ENCODE results near the gene ABCB9. TPM values are rescaled to one million over a fixed set of nuclear protein-coding genes. Genes with fewer than 3 reads are reported as not detected.

The ABCB9 gene
- total and polyA plus RNA-seq, 2 experiments from 2014 or later = 1.2 to 7.0 TPM

DNA sequence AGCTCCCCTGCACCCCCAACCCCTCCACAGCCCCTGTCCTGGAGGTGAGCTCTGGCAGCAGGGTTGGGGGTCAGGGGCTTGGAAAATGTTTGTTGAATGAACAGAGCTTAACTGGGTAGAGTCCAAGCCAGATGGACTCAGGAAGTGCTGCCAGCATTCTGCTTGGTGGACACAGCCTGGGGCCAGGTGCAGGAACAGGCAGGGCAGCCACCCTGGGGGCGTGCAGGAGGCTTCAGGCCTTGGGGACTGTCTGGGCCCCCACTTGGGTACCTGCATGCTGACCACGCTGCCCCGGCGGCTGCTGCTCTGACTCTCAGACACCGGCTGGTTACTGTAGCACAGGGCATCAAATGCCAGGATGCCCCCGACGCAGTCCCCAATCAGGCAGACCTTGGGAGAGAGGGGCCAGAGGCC lies 29.9 kb upstream of the ABCB9 start:
- no peak overlapping the region for H3K27ac Mint-ChIP-seq
- no peak overlapping the region for H3K4me3 Mint-ChIP-seq

More for the DNA sequence above, 29.9 kb upstream of the ABCB9 start:
- H4K20me1 ChIP-seq (replicated peaks; ENCODE audit: insufficient read depth) = no peaks in the 10 kb centered on the region
- H3K4me3 ChIP-seq = no peak overlapping the region
- H3F3A ChIP-seq (replicated peaks; ENCODE audit: low read depth) = no peaks in the 10 kb centered on the region
- no peaks in the 10 kb centered on the region for H3K27me3 ChIP-seq (ENCODE audit: insufficient read depth)
- no peak for TF ChIP-seq ZNF331 (CRISPR knock-in tag; IDR thresholded peaks at IDR 0.05; ENCODE audit: low read depth)
- TF ChIP-seq ZNF114 (CRISPR knock-in tag; IDR thresholded peaks at IDR 0.05) = no peak
- TF ChIP-seq, protein P1, sequence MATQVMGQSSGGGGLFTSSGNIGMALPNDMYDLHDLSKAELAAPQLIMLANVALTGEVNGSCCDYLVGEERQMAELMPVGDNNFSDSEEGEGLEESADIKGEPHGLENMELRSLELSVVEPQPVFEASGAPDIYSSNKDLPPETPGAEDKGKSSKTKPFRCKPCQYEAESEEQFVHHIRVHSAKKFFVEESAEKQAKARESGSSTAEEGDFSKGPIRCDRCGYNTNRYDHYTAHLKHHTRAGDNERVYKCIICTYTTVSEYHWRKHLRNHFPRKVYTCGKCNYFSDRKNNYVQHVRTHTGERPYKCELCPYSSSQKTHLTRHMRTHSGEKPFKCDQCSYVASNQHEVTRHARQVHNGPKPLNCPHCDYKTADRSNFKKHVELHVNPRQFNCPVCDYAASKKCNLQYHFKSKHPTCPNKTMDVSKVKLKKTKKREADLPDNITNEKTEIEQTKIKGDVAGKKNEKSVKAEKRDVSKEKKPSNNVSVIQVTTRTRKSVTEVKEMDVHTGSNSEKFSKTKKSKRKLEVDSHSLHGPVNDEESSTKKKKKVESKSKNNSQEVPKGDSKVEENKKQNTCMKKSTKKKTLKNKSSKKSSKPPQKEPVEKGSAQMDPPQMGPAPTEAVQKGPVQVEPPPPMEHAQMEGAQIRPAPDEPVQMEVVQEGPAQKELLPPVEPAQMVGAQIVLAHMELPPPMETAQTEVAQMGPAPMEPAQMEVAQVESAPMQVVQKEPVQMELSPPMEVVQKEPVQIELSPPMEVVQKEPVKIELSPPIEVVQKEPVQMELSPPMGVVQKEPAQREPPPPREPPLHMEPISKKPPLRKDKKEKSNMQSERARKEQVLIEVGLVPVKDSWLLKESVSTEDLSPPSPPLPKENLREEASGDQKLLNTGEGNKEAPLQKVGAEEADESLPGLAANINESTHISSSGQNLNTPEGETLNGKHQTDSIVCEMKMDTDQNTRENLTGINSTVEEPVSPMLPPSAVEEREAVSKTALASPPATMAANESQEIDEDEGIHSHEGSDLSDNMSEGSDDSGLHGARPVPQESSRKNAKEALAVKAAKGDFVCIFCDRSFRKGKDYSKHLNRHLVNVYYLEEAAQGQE (IDR thresholded peaks at IDR 0.05; ENCODE audit: unreplicated experiment) = no peak
- no peak for TF ChIP-seq POLR2AphosphoS5 (IDR thresholded peaks at IDR 0.05; ENCODE audit: low read depth)
- no peak for TF ChIP-seq EZH2 (IDR thresholded peaks at IDR 0.05; ENCODE audit: low read depth, unreplicated experiment)
- TF ChIP-seq EZH2phosphoT487 (IDR thresholded peaks at IDR 0.05; ENCODE audit: unreplicated experiment) = no peak
- TF ChIP-seq STAT1 (IDR thresholded peaks at IDR 0.05; ENCODE audit: unreplicated experiment) = no peak
- no peak for TF ChIP-seq CTCF (conservative IDR thresholded peaks at IDR 0.05; ENCODE audit: low read depth in 2 of 2)
- no peak for TF ChIP-seq NANOG (IDR thresholded peaks at IDR 0.05; ENCODE audit: borderline replicate concordance)
- TF ChIP-seq CREB1 (CRISPR knock-in tag; IDR thresholded peaks at IDR 0.05; ENCODE audit: low read depth) = no peak
- TF ChIP-seq, protein P2, sequence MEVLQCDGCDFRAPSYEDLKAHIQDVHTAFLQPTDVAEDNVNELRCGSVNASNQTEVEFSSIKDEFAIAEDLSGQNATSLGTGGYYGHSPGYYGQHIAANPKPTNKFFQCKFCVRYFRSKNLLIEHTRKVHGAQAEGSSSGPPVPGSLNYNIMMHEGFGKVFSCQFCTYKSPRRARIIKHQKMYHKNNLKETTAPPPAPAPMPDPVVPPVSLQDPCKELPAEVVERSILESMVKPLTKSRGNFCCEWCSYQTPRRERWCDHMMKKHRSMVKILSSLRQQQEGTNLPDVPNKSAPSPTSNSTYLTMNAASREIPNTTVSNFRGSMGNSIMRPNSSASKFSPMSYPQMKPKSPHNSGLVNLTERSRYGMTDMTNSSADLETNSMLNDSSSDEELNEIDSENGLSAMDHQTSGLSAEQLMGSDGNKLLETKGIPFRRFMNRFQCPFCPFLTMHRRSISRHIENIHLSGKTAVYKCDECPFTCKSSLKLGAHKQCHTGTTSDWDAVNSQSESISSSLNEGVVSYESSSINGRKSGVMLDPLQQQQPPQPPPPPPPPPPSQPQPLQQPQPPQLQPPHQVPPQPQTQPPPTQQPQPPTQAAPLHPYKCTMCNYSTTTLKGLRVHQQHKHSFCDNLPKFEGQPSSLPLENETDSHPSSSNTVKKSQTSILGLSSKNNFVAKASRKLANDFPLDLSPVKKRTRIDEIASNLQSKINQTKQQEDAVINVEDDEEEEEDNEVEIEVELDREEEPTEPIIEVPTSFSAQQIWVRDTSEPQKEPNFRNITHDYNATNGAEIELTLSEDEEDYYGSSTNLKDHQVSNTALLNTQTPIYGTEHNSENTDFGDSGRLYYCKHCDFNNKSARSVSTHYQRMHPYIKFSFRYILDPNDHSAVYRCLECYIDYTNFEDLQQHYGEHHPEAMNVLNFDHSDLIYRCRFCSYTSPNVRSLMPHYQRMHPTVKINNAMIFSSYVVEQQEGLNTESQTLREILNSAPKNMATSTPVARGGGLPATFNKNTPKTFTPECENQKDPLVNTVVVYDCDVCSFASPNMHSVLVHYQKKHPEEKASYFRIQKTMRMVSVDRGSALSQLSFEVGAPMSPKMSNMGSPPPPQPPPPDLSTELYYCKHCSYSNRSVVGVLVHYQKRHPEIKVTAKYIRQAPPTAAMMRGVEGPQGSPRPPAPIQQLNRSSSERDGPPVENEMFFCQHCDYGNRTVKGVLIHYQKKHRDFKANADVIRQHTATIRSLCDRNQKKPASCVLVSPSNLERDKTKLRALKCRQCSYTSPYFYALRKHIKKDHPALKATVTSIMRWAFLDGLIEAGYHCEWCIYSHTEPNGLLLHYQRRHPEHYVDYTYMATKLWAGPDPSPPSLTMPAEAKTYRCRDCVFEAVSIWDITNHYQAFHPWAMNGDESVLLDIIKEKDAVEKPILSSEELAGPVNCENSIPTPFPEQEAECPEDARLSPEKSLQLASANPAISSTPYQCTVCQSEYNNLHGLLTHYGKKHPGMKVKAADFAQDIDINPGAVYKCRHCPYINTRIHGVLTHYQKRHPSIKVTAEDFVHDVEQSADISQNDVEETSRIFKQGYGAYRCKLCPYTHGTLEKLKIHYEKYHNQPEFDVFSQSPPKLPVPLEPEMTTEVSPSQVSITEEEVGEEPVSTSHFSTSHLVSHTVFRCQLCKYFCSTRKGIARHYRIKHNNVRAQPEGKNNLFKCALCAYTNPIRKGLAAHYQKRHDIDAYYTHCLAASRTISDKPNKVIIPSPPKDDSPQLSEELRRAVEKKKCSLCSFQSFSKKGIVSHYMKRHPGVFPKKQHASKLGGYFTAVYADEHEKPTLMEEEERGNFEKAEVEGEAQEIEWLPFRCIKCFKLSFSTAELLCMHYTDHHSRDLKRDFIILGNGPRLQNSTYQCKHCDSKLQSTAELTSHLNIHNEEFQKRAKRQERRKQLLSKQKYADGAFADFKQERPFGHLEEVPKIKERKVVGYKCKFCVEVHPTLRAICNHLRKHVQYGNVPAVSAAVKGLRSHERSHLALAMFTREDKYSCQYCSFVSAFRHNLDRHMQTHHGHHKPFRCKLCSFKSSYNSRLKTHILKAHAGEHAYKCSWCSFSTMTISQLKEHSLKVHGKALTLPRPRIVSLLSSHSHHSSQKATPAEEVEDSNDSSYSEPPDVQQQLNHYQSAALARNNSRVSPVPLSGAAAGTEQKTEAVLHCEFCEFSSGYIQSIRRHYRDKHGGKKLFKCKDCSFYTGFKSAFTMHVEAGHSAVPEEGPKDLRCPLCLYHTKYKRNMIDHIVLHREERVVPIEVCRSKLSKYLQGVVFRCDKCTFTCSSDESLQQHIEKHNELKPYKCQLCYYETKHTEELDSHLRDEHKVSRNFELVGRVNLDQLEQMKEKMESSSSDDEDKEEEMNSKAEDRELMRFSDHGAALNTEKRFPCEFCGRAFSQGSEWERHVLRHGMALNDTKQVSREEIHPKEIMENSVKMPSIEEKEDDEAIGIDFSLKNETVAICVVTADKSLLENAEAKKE (CRISPR knock-in tag; IDR thresholded peaks at IDR 0.05) = no peak
- TF ChIP-seq, protein P3, sequence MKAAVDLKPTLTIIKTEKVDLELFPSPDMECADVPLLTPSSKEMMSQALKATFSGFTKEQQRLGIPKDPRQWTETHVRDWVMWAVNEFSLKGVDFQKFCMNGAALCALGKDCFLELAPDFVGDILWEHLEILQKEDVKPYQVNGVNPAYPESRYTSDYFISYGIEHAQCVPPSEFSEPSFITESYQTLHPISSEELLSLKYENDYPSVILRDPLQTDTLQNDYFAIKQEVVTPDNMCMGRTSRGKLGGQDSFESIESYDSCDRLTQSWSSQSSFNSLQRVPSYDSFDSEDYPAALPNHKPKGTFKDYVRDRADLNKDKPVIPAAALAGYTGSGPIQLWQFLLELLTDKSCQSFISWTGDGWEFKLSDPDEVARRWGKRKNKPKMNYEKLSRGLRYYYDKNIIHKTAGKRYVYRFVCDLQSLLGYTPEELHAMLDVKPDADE (IDR thresholded peaks at IDR 0.05) = no peak
- TF ChIP-seq JUNB (IDR thresholded peaks at IDR 0.05; ENCODE audit: unreplicated experiment) = no peak
- ATAC-seq (no peak), DNase-seq (ENCODE audit: low spot score) (no peak)
- Mint-ChIP-seq H3K36me3 (ENCODE audit: low read depth) (no peaks in the 10 kb centered on the region), H3K27me3 (ENCODE audit: insufficient read depth, low read depth, poor library complexity) (peaks cover 13% of the 10 kb centered on the region), H3K4me1 (no peaks in the 10 kb centered on the region), H3K9me3 (no peaks in the 10 kb centered on the region; the same call in 2 of the 3 replicates)
- H2AFZ ChIP-seq = no peak overlapping the region
- no peaks in the 10 kb centered on the region for H3K9me2 ChIP-seq (ENCODE audit: insufficient read depth)
- H3K4me1 ChIP-seq (ENCODE audit: insufficient read depth) = no peaks in the 10 kb centered on the region
- no peaks in the 10 kb centered on the region for H3K36me3 ChIP-seq (ENCODE audit: insufficient read depth)
- H3K79me2 ChIP-seq (replicated peaks; ENCODE audit: insufficient read depth) = no peaks in the 10 kb centered on the region
- H3K27ac ChIP-seq (ENCODE audit: low read depth) = no peak overlapping the region
- H3K4me2 ChIP-seq = no peak overlapping the region
